ENCODE measurements around the gene SEC14L1.

DNA sequence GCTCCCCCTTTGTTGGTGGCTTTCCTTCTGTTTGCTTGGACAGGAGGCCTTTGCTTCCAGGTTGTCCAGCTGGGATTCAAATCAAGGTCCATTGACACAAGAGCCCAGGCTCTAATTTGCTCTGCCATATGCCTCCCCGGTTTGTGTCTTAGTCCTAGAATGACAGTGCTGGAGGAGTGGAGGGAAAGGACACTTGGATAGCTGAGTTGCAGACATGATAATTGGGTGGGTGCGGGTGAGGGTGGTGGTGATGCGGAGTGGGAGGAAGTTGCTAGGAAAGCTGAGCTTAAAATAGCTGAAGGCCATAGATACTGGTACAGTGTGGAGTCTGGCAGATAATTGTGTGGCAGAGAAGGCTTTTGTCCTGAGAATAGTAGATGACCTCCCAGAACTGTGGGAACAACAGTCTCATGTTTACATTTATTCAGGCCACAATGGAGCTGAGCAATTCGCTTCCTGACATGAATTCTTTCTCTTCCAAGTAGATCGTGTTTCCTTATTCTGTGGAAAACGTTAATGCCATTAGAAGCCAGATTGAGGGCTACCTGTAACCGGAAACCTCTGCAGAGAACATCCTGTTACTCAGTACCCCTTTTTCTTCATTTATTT is 23.8 kb downstream of the SEC14L1 start:
- TF ChIP-seq, protein P1, sequence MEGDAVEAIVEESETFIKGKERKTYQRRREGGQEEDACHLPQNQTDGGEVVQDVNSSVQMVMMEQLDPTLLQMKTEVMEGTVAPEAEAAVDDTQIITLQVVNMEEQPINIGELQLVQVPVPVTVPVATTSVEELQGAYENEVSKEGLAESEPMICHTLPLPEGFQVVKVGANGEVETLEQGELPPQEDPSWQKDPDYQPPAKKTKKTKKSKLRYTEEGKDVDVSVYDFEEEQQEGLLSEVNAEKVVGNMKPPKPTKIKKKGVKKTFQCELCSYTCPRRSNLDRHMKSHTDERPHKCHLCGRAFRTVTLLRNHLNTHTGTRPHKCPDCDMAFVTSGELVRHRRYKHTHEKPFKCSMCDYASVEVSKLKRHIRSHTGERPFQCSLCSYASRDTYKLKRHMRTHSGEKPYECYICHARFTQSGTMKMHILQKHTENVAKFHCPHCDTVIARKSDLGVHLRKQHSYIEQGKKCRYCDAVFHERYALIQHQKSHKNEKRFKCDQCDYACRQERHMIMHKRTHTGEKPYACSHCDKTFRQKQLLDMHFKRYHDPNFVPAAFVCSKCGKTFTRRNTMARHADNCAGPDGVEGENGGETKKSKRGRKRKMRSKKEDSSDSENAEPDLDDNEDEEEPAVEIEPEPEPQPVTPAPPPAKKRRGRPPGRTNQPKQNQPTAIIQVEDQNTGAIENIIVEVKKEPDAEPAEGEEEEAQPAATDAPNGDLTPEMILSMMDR (IDR thresholded peaks at IDR 0.05; ENCODE audit: low read depth, low read length, missing input control): no peak
- no peak for TF ChIP-seq RAD21 (IDR thresholded peaks at IDR 0.05)
- TF ChIP-seq, protein P2, sequence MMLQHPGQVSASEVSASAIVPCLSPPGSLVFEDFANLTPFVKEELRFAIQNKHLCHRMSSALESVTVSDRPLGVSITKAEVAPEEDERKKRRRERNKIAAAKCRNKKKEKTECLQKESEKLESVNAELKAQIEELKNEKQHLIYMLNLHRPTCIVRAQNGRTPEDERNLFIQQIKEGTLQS (IDR thresholded peaks at IDR 0.05): no peak
- TF ChIP-seq FOXA1 (IDR thresholded peaks at IDR 0.05): no peak
- TF ChIP-seq, protein P3, sequence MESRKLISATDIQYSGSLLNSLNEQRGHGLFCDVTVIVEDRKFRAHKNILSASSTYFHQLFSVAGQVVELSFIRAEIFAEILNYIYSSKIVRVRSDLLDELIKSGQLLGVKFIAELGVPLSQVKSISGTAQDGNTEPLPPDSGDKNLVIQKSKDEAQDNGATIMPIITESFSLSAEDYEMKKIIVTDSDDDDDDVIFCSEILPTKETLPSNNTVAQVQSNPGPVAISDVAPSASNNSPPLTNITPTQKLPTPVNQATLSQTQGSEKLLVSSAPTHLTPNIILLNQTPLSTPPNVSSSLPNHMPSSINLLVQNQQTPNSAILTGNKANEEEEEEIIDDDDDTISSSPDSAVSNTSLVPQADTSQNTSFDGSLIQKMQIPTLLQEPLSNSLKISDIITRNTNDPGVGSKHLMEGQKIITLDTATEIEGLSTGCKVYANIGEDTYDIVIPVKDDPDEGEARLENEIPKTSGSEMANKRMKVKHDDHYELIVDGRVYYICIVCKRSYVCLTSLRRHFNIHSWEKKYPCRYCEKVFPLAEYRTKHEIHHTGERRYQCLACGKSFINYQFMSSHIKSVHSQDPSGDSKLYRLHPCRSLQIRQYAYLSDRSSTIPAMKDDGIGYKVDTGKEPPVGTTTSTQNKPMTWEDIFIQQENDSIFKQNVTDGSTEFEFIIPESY (IDR thresholded peaks at IDR 0.05): no peak
- TF ChIP-seq JUND (IDR thresholded peaks at IDR 0.05): no peak
- TF ChIP-seq, protein P4, sequence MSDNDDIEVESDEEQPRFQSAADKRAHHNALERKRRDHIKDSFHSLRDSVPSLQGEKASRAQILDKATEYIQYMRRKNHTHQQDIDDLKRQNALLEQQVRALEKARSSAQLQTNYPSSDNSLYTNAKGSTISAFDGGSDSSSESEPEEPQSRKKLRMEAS (IDR thresholded peaks at IDR 0.05): no peak
- TF ChIP-seq, protein P5, sequence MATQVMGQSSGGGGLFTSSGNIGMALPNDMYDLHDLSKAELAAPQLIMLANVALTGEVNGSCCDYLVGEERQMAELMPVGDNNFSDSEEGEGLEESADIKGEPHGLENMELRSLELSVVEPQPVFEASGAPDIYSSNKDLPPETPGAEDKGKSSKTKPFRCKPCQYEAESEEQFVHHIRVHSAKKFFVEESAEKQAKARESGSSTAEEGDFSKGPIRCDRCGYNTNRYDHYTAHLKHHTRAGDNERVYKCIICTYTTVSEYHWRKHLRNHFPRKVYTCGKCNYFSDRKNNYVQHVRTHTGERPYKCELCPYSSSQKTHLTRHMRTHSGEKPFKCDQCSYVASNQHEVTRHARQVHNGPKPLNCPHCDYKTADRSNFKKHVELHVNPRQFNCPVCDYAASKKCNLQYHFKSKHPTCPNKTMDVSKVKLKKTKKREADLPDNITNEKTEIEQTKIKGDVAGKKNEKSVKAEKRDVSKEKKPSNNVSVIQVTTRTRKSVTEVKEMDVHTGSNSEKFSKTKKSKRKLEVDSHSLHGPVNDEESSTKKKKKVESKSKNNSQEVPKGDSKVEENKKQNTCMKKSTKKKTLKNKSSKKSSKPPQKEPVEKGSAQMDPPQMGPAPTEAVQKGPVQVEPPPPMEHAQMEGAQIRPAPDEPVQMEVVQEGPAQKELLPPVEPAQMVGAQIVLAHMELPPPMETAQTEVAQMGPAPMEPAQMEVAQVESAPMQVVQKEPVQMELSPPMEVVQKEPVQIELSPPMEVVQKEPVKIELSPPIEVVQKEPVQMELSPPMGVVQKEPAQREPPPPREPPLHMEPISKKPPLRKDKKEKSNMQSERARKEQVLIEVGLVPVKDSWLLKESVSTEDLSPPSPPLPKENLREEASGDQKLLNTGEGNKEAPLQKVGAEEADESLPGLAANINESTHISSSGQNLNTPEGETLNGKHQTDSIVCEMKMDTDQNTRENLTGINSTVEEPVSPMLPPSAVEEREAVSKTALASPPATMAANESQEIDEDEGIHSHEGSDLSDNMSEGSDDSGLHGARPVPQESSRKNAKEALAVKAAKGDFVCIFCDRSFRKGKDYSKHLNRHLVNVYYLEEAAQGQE (IDR thresholded peaks at IDR 0.05): no peak
